OCI-LY1 (cell line): ENCODE measurements around the gene HRAS.

Source experiments
- H2AFZ ChIP-seq: fragments of 200-600 bp; sonication (generic), shearing (Covaris generic); 2 replicates; pipeline ENCODE4 v1.6.0; 2014; ENCODE audit warnings: antibody characterized with exemption, mild to moderate bottlenecking, low read length
- H3F3A ChIP-seq: fragments of 200-600 bp; sonication (generic), shearing (Covaris generic); 2 replicates; pipeline ENCODE4 v1.6.0; 2014; ENCODE audit warnings: mild to moderate bottlenecking, antibody characterized with exemption, low read length, moderate library complexity; ENCODE audit not compliant: insufficient read depth
- H3K27ac ChIP-seq: fragments of 200-600 bp; sonication (generic); 2 replicates; pipeline ENCODE4 v1.5.1; 2014; ENCODE audit warnings: low read length, mixed run types, mild to moderate bottlenecking, low read depth; ENCODE audit not compliant: poor library complexity, severe bottlenecking
- H3K27me3 ChIP-seq: fragments of 200-600 bp; sonication (generic); 2 replicates; pipeline ENCODE4 v1.6.0; 2014; ENCODE audit warnings: antibody characterized with exemption, mild to moderate bottlenecking, low read length, moderate library complexity; ENCODE audit not compliant: insufficient read depth
- H3K36me3 ChIP-seq: fragments of 200-600 bp; sonication (generic); 2 replicates; pipeline ENCODE4 v1.6.1; 2014; ENCODE audit warnings: mild to moderate bottlenecking, antibody characterized with exemption, low read length, moderate library complexity, mixed read lengths; ENCODE audit not compliant: insufficient read depth
- H3K4me1 ChIP-seq: fragments of 200-600 bp; sonication (generic); 2 replicates; pipeline ENCODE4 v1.5.1; 2014; ENCODE audit warnings: mild to moderate bottlenecking, low read length, moderate library complexity; ENCODE audit not compliant: insufficient read depth, severe bottlenecking
- H3K4me2 ChIP-seq: fragments of 200-600 bp; sonication (generic), shearing (Covaris generic); 2 replicates; pipeline ENCODE4 v1.6.1; 2014; ENCODE audit warnings: low read length
- H3K4me3 ChIP-seq: fragments of 200-600 bp; sonication (generic); 2 replicates; pipeline ENCODE4 v1.5.1; 2014; ENCODE audit warnings: low read length, low read depth, mild to moderate bottlenecking, mixed read lengths; ENCODE audit not compliant: poor library complexity, severe bottlenecking
- H3K79me2 ChIP-seq: fragments of 200-600 bp; shearing (Covaris generic); 2 replicates; pipeline ENCODE4 v1.6.1; 2016; ENCODE audit warnings: mixed run types, low read length, mixed read lengths; ENCODE audit not compliant: insufficient read depth
- H3K9ac ChIP-seq: fragments of 200-600 bp; sonication (generic), shearing (Covaris generic); 2 replicates; pipeline ENCODE4 v1.6.1; 2014; ENCODE audit warnings: mild to moderate bottlenecking, low read length, mixed read lengths
- H3K9me2 ChIP-seq: fragments of 200-600 bp; sonication (generic), shearing (Covaris generic); 2 replicates; pipeline ENCODE4 v1.6.1; 2014; ENCODE audit warnings: low read depth, mild to moderate bottlenecking, low read length, mixed read lengths
- H3K9me3 ChIP-seq: fragments of 200-600 bp; shearing (Covaris generic); 2 replicates; pipeline ENCODE4 v1.6.1; 2014; ENCODE audit warnings: low read length, mixed read lengths
- H4K20me1 ChIP-seq: fragments of 200-600 bp; sonication (generic), shearing (Covaris generic); 2 replicates; pipeline ENCODE4 v1.6.0; 2016; ENCODE audit warnings: mild to moderate bottlenecking, low read length; ENCODE audit not compliant: insufficient read depth
- EZH2 ChIP-seq: fragments of 200-600 bp; sonication (generic), shearing (Covaris generic); IDR thresholded peaks from 2 replicates; pipeline ENCODE4 v1.8.0; 2017; ENCODE audit warnings: borderline replicate concordance, mixed run types, mild to moderate bottlenecking, antibody characterized with exemption, low read length, moderate library complexity, mixed read lengths
- TF ChIP-seq, protein P1 (sequence below): fragments of 200-600 bp; sonication (generic), shearing (Covaris generic); IDR thresholded peaks from 2 replicates; pipeline ENCODE4 v1.5.1; 2017; ENCODE audit warnings: mild to moderate bottlenecking, antibody characterized with exemption, low read length, moderate library complexity, mixed read lengths

HRAS gene

DNA sequence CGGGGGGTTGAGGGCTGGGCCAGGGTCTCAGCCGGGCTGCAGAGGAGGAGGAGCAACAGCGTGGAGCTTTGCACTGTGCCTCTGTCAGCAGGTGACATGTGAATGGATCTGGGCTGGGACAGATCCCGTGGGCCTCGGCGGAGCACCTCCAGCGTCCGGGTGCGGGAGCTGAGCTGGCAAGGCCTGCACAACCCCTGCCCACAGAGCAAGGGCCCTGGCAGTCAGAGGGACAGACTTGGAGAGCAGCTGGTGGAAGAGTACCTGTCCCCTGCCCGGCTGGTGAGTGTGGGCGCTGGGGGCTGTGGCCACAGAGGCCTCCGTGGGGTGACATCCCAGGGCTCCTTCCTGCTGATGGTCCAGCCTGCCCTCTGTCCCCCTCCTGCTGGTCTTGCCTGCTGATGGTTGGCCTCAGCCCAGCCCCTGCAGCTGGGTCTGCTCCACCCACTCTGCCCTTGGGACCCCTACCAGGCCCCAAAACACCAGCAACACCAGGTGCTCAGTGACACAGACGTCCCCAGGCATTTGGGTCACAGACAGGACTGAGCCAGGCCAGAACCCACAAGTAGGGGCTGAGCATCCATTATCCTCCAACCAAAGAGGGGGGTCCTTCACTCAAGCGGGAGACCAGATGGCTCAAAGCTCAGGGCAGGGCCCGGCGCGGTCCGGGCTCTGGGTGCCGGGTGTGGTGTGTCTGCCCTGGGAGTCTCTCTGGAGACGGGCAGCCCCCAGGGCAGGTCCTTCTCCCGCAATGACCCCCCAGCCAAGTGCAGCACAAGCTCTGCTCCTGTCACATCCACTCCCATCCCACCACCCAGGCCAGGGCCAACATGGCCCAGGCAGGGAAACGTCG, 5.4 kb upstream of the HRAS start:
- no peak for TF ChIP-seq EZH2
- Histone ChIP-seq H3K27ac (no peak overlapping the region), H3K4me1 (peaks cover 25% of the 10 kb centered on the region), H3F3A (peaks cover 5% of the 10 kb centered on the region; the same call in 1 of the 2 replicates), H3K9ac (no peak overlapping the region), H3K36me3 (no peaks in the 10 kb centered on the region), H3K4me3 (no peak overlapping the region), H3K4me2 (no peak overlapping the region), H3K79me2 (no peaks in the 10 kb centered on the region), H3K9me2 (no peaks in the 10 kb centered on the region), H3K27me3 (no peaks in the 10 kb centered on the region), H3K9me3 (no peaks in the 10 kb centered on the region), H4K20me1 (no peaks in the 10 kb centered on the region), H2AFZ (no peak overlapping the region)

DNA sequence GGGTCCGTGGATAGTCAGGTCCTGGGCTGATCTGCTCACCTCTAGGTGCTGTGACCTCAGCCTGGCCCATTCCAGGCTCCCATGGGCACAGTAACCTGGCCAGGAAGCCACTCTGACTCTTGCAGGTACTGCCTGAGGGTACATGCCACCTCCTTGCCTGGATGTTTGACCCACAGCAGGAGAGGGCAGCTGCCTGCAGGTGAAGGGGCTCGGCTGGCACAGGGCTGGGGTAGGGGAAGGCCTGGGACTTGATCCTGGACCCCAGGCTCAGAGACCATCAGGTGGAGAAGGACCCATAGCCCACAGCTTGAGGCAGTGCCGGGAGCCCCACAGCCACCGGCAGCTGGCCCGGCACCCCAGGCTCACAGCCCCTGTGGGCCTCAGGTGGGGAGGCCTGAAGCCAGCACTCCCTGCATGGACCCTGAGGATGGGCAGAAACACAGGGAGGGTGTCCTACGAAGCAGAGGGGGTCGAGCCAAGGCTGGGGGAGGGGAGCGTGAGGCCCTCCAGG, 4.7 kb upstream of the HRAS start:
- H3K27me3 ChIP-seq = no peaks in the 10 kb centered on the region
- peaks cover 5% of the 10 kb centered on the region; the same call in 1 of the 2 replicates for H3F3A ChIP-seq
- no peak overlapping the region for H3K4me2 ChIP-seq
- H3K9me3 ChIP-seq = no peaks in the 10 kb centered on the region
- no peak overlapping the region for H3K27ac ChIP-seq
- peaks cover 25% of the 10 kb centered on the region for H3K4me1 ChIP-seq
- H3K4me3 ChIP-seq = no peak overlapping the region
- no peaks in the 10 kb centered on the region for H4K20me1 ChIP-seq
- H3K9ac ChIP-seq = no peak overlapping the region
- TF ChIP-seq EZH2 = no peak
- TF ChIP-seq, protein P1, sequence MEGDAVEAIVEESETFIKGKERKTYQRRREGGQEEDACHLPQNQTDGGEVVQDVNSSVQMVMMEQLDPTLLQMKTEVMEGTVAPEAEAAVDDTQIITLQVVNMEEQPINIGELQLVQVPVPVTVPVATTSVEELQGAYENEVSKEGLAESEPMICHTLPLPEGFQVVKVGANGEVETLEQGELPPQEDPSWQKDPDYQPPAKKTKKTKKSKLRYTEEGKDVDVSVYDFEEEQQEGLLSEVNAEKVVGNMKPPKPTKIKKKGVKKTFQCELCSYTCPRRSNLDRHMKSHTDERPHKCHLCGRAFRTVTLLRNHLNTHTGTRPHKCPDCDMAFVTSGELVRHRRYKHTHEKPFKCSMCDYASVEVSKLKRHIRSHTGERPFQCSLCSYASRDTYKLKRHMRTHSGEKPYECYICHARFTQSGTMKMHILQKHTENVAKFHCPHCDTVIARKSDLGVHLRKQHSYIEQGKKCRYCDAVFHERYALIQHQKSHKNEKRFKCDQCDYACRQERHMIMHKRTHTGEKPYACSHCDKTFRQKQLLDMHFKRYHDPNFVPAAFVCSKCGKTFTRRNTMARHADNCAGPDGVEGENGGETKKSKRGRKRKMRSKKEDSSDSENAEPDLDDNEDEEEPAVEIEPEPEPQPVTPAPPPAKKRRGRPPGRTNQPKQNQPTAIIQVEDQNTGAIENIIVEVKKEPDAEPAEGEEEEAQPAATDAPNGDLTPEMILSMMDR = no peak
- no peaks in the 10 kb centered on the region for H3K36me3 ChIP-seq
- no peaks in the 10 kb centered on the region for H3K9me2 ChIP-seq
- H2AFZ ChIP-seq = no peak overlapping the region
- no peaks in the 10 kb centered on the region for H3K79me2 ChIP-seq

DNA sequence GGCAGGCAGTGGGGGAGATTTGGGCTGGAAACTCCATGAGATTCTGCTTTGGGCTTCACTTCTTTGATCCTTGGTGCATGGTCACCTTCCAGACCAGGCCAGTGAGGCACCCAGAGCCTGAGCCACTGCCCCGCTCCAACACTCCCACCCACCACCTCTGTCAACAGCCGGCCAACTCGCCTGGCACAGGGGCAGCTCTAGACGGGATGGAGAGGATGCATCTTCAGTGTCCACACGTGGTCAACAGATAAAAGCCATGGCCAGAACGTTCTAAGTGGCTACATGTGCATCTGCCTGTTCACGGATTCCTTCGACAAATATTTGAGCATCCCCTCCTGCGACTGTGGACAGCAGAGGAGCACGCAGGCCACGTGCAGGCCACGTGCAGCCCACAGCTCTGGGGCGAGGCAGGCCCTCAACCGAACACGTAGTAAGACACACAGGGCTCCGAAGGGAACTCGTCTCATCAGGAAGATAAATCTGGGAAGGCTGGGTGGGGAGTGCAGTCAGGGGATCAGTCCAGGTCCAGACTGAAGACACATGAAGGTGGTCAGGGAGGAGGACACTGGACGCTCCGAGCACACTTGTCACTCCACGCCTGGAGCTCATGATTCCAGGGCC, 3.2 kb upstream of the HRAS start:
- no peaks in the 10 kb centered on the region for H4K20me1 ChIP-seq
- H3K4me3 ChIP-seq = no peak overlapping the region
- no peaks in the 10 kb centered on the region for H3K79me2 ChIP-seq
- no peak overlapping the region for H3K9ac ChIP-seq
- H3K9me3 ChIP-seq = no peaks in the 10 kb centered on the region
- H3K27me3 ChIP-seq = no peaks in the 10 kb centered on the region
- TF ChIP-seq EZH2 = no peak
- TF ChIP-seq, protein P1 = no peak
- H3K36me3 ChIP-seq = no peaks in the 10 kb centered on the region; the same call in 1 of the 2 replicates
- H3K9me2 ChIP-seq = no peaks in the 10 kb centered on the region
- H3F3A ChIP-seq = peaks cover 5% of the 10 kb centered on the region; the same call in 1 of the 2 replicates
- H3K4me2 ChIP-seq = no peak overlapping the region
- no peak overlapping the region for H2AFZ ChIP-seq
- peaks cover 31% of the 10 kb centered on the region for H3K4me1 ChIP-seq
- no peak overlapping the region for H3K27ac ChIP-seq
